Psoas muscle (tissue), 8 donors: ENCODE measurements around the gene TAAR8. TPM values are rescaled to one million over a fixed set of nuclear protein-coding genes. Genes with fewer than 3 reads are reported as not detected.

ENCODE experiments used
- ATAC-seq, 4 donors: fragments of 200-7000 bp; cut with Tn5 transposase; one replicate each; pipeline ENCODE4 v1.9.1; 2020; ENCODE audit warnings: moderate library complexity in 3 of 4, mild to moderate bottlenecking in 2 of 4
- DNase-seq, 2 donors: peaks; one replicate each; pipeline ENCODE4 v3.0.0-alpha.2; 2020
- H3K27ac ChIP-seq: fragments of 200-600 bp; one replicate; pipeline ENCODE4 v1.8.0; 2022
- H3K27me3 ChIP-seq, 3 donors: fragments of 200-600 bp in 1 of 3; one replicate each; pipeline versions ENCODE4 v1.6.1 to v1.8.0; 2013 to 2022; ENCODE audit warnings: low read length in 2 of 3, mild to moderate bottlenecking in 2 of 3, moderate library complexity in 1 of 3; ENCODE audit not compliant: insufficient read depth in 3 of 3
- H3K36me3 ChIP-seq, 2 donors: fragments of 200-600 bp in 1 of 2; one replicate each; pipeline versions ENCODE4 v1.6.1 to v1.8.0; 2013 to 2022; ENCODE audit warnings: low read depth in 1 of 2, mild to moderate bottlenecking in 1 of 2, moderate library complexity in 1 of 2; ENCODE audit not compliant: insufficient read depth in 1 of 2
- H3K4me1 ChIP-seq: fragments of 200-600 bp; one replicate; pipeline ENCODE4 v1.8.0; 2022
- H3K4me3 ChIP-seq: fragments of 200-600 bp; one replicate; pipeline ENCODE4 v1.8.0; 2022; ENCODE audit warnings: mild to moderate bottlenecking
- H3K9me3 ChIP-seq: fragments of 200-600 bp; one replicate; pipeline ENCODE4 v1.8.0; 2022
- WGBS, 3 donors: extraction: QIAGEN DNeasy Blood & Tissue Kit; methylation state at CpG; one replicate each; pipeline versions ENCODE4 v1.1.6 to v1.1.7; 2013; 5-methylcytosine and 5-hydroxymethylcytosine counted together
- intact Hi-C, 2 donors: fragments of 100-400 bp; cut with DNase I; formaldehyde crosslinking; loops; one replicate each; pipeline versions ENCODE4 v1.11.0 to v1.14.2; 2022
- polyA plus RNA-seq, 3 donors: library from polyadenylated mRNA; stranded (reverse); fragments of 200-250 nt; gene quantifications; one replicate each; pipeline ENCODE4 v1.2.3, GENCODE V29; 2013
- total RNA-seq, 4 donors: library from RNA; stranded (reverse); fragmentation: NEBNext Ultra II Directional in 2 of 4; extraction: Animal tissue kit (Norgen Biotek cat#: 25700) in 2 of 4; gene quantifications; one replicate each; pipeline versions ENCODE4 v1.2.1 to v1.2.4, GENCODE V29; 2021 to 2023
- TF ChIP-seq, protein P1 (sequence below): fragments of 200-600 bp; IDR thresholded peaks from one replicate; pipeline ENCODE4 v1.8.0; 2022; ENCODE audit warnings: antibody characterized with exemption
- donor health status: healthy with polysubstance abuse.
- donor health status: DM: no; HTN: no; CAD: no; lungs with moderate emphysema.
- donor health status: Bipolar disorder and iron deficiency.
- donor health status: healthy.
- donor health status: DM: yes; HTN: yes; CAD: no.
- donor health status: DM: no; HTN: no; CAD: no.
- donor health status: DM: no; HTN: no; CAD: no.
- donor health status: DM: yes; HTN: yes; CAD: no.

Gene TAAR8
- total and polyA plus RNA-seq, 7 donors, result not detected

GRCh38 chr6:132568611-132569010 is 16.1 kb downstream of the TAAR8 start:
- ATAC-seq (no peak), DNase-seq (no peak)
- Histone ChIP-seq H3K36me3 (no peaks in the 10 kb centered on the region), H3K27me3 (peaks cover 0 to 4% (median 0%) of the 10 kb centered on the region in 3 donors), H3K4me3 (no peak overlapping the region), H3K9me3 (no peaks in the 10 kb centered on the region), H3K4me1 (no peaks in the 10 kb centered on the region), H3K27ac (no peak overlapping the region)
- WGBS, 3 donors, result 53 to 58% (median 53%) methylated on average over 6 of the region's 6 CpGs
- intact Hi-C loops, result no loop called here
- TF ChIP-seq, protein P1, sequence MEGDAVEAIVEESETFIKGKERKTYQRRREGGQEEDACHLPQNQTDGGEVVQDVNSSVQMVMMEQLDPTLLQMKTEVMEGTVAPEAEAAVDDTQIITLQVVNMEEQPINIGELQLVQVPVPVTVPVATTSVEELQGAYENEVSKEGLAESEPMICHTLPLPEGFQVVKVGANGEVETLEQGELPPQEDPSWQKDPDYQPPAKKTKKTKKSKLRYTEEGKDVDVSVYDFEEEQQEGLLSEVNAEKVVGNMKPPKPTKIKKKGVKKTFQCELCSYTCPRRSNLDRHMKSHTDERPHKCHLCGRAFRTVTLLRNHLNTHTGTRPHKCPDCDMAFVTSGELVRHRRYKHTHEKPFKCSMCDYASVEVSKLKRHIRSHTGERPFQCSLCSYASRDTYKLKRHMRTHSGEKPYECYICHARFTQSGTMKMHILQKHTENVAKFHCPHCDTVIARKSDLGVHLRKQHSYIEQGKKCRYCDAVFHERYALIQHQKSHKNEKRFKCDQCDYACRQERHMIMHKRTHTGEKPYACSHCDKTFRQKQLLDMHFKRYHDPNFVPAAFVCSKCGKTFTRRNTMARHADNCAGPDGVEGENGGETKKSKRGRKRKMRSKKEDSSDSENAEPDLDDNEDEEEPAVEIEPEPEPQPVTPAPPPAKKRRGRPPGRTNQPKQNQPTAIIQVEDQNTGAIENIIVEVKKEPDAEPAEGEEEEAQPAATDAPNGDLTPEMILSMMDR, result no peak

GRCh38 chr6:132569170-132569569 is 16.7 kb downstream of the TAAR8 start:
- Histone ChIP-seq H3K4me3 (no peak overlapping the region), H3K9me3 (no peaks in the 10 kb centered on the region), H3K36me3 (no peaks in the 10 kb centered on the region), H3K27me3 (peaks cover 0 to 4% (median 0%) of the 10 kb centered on the region in 3 donors), H3K27ac (no peak overlapping the region), H3K4me1 (no peaks in the 10 kb centered on the region)
- TF ChIP-seq, protein P1, result no peak
- WGBS, 3 donors, result 40 to 51% (median 50%) methylated on average over 4 of the region's 4 CpGs
- DNase-seq (no peak), ATAC-seq (no peak)
- intact Hi-C loops, result no loop called here

DNA sequence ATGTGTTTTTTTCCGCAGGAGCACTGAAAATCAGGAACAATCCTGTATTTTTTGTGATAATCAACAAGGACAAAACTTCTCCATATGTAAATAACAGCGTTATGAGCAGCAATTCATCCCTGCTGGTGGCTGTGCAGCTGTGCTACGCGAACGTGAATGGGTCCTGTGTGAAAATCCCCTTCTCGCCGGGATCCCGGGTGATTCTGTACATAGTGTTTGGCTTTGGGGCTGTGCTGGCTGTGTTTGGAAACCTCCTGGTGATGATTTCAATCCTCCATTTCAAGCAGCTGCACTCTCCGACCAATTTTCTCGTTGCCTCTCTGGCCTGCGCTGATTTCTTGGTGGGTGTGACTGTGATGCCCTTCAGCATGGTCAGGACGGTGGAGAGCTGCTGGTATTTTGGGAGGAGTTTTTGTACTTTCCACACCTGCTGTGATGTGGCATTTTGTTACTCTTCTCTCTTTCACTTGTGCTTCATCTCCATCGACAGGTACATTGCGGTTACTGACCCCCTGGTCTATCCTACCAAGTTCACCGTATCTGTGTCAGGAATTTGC is 17.8 kb downstream of the TAAR8 start, which contains the start of gene TAAR6:
Gene TAAR6 (plus strand): TSS at position 102 of the 557 bp plus-strand sequence. CDS start 0 bp downstream, at position 102.
- ATAC-seq (no peak), DNase-seq (no peak)
- intact Hi-C loops, result no loop called here
- no peaks in the 10 kb centered on the region for H3K36me3 ChIP-seq
- no peak within 1 kb of the TSS for H3K4me3 ChIP-seq
- no peaks in the 10 kb centered on the region for H3K9me3 ChIP-seq
- H3K27ac ChIP-seq, result no peak within 1 kb of the TSS
- H3K4me1 ChIP-seq, result no peaks in the 10 kb centered on the region
- H3K27me3 ChIP-seq, result peaks cover 0 to 6% (median 0%) of the 10 kb centered on the region in 3 donors
- 60 to 66% (median 62%) methylated on average over 15 of the region's 15 CpGs for WGBS, 3 donors
- TF ChIP-seq, protein P1, result no peak

DNA sequence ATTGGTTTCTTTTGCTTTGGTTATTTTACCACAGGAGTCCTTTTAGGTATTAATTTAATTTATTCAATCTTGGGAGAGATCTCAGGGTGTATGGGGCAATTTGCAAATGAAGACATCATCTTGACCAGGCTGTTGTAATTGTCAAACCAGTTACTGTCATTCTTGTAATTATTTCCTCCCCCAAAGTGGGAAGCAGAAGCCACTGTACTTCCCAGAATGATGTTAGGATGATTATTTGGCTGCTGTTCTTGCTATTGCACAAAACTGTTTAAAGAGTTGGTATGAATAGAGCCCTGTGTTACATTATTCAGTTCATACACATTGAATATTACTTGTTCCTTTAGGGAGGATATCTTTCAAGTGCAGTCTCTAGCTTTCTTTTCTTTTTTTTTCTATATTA is 19.3 kb downstream of the TAAR8 start:
- TF ChIP-seq, protein P1, result no peak
- Histone ChIP-seq H3K4me3 (no peak overlapping the region), H3K27ac (no peak overlapping the region), H3K9me3 (no peaks in the 10 kb centered on the region), H3K4me1 (no peaks in the 10 kb centered on the region), H3K27me3 (peaks cover 0 to 6% (median 0%) of the 10 kb centered on the region in 3 donors), H3K36me3 (no peaks in the 10 kb centered on the region)
- intact Hi-C loops, result no loop called here
- DNase-seq (no peak), ATAC-seq (no peak)

- Histone ChIP-seq H3K27ac (no peak overlapping the region), H3K27me3 (no peaks in the 10 kb centered on the region), H3K9me3 (no peaks in the 10 kb centered on the region), H3K4me1 (no peaks in the 10 kb centered on the region), H3K4me3 (no peak overlapping the region), H3K36me3 (no peaks in the 10 kb centered on the region)
- DNase-seq, result no peak
- intact Hi-C loops, result no loop called here
- WGBS, 3 donors, result 74 to 78% (median 78%) methylated on average over 1 of the region's 1 CpG
- TF ChIP-seq, protein P1, result no peak
- ATAC-seq, result no peak
These were observed 32.2 kb downstream of the TAAR8 start for GRCh38 chr6:132584698-132585097.
